Measurements from ENCODE around the gene GRHPR.

GRHPR gene

DNA sequence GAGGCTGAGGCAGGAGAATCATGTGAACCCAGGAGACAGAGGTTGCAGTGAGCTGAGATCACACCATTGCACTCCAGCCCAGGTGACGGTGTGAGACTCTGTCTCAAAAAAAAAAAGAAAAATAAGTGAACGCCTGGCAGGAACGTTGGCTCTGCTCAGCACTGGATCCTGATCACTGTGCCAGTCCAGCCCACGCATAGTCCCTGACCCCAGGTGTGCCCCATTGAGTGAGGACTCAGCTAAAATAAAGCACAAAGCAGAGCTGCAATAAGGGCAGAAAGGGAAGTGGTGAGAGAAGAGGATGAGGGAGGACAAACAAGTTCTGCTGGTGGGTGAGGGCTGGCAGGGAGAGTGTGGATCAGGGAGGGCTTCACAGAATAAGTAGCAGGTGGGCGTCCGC is 4.3 kb downstream of the GRHPR start:
- H3K9me3 ChIP-seq (ENCODE audit: control insufficient read depth, insufficient read depth, low read length), result no peaks in the 10 kb centered on the region
- H3K4me3 ChIP-seq (ENCODE audit: low read depth, low read length), result no peak overlapping the region
- no peak overlapping the region for H3K9ac ChIP-seq (ENCODE audit: low read depth, low read length)
- H3K36me3 ChIP-seq (ENCODE audit: control insufficient read depth, insufficient read depth, low read length), result peaks cover 55% of the 10 kb centered on the region
- H3K4me1 ChIP-seq (ENCODE audit: control insufficient read depth, insufficient read depth, low read length), result peaks cover 5% of the 10 kb centered on the region
- no peaks in the 10 kb centered on the region for H3K27me3 ChIP-seq (ENCODE audit: control insufficient read depth, insufficient read depth, low read length)

- H3K9ac ChIP-seq (ENCODE audit: low read depth, low read length), result no peak overlapping the region
- no peak overlapping the region for H3K4me3 ChIP-seq (ENCODE audit: low read depth, low read length)
- no peaks in the 10 kb centered on the region for H3K27me3 ChIP-seq (ENCODE audit: control insufficient read depth, insufficient read depth, low read length)
- H3K9me3 ChIP-seq (ENCODE audit: control insufficient read depth, insufficient read depth, low read length), result no peaks in the 10 kb centered on the region
- peaks cover 58% of the 10 kb centered on the region for H3K36me3 ChIP-seq (ENCODE audit: control insufficient read depth, insufficient read depth, low read length)
- H3K4me1 ChIP-seq (ENCODE audit: control insufficient read depth, insufficient read depth, low read length), result peaks cover 6% of the 10 kb centered on the region
These were observed 5.8 kb downstream of the GRHPR start for GRCh38 chr9:37428345-37428744.

GRCh38 chr9:37429441-37430285 is 7.2 kb downstream of the GRHPR start:
- no peaks in the 10 kb centered on the region for H3K9me3 ChIP-seq (ENCODE audit: control insufficient read depth, insufficient read depth, low read length)
- no peak overlapping the region for H3K4me3 ChIP-seq (ENCODE audit: low read depth, low read length)
- no peak overlapping the region for H3K9ac ChIP-seq (ENCODE audit: low read depth, low read length)
- H3K4me1 ChIP-seq (ENCODE audit: control insufficient read depth, insufficient read depth, low read length), result peaks cover 13% of the 10 kb centered on the region
- no peaks in the 10 kb centered on the region for H3K27me3 ChIP-seq (ENCODE audit: control insufficient read depth, insufficient read depth, low read length)
- H3K36me3 ChIP-seq (ENCODE audit: control insufficient read depth, insufficient read depth, low read length), result peaks cover 55% of the 10 kb centered on the region

GRCh38 chr9:37430841-37431597 is 8.5 kb downstream of the GRHPR start:
- no peak overlapping the region for H3K9ac ChIP-seq (ENCODE audit: low read depth, low read length)
- H3K36me3 ChIP-seq (ENCODE audit: control insufficient read depth, insufficient read depth, low read length), result peaks cover 47% of the 10 kb centered on the region
- peaks cover 13% of the 10 kb centered on the region for H3K4me1 ChIP-seq (ENCODE audit: control insufficient read depth, insufficient read depth, low read length)
- H3K9me3 ChIP-seq (ENCODE audit: control insufficient read depth, insufficient read depth, low read length), result no peaks in the 10 kb centered on the region
- no peaks in the 10 kb centered on the region for H3K27me3 ChIP-seq (ENCODE audit: control insufficient read depth, insufficient read depth, low read length)
- H3K4me3 ChIP-seq (ENCODE audit: low read depth, low read length), result no peak overlapping the region

DNA sequence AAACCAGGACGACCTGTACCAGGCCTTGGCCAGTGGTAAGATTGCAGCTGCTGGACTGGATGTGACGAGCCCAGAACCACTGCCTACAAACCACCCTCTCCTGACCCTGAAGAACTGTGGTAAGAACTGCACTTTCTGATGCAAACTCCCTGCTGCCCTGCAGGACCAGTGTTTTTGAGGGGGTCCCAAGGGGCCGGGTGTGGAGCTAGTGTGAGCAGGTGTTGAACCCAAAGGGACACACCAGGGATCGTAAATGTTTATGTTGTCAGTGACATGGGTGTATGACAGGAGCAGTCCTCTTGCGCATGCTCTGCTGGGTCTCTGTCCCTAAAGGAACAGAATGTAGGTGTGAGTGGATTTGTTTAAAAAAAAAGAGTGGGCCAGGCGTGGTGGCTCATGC is 9.5 kb downstream of the GRHPR start:
- Histone ChIP-seq H3K4me1 (ENCODE audit: control insufficient read depth, insufficient read depth, low read length) (peaks cover 13% of the 10 kb centered on the region), H3K9ac (ENCODE audit: low read depth, low read length) (no peak overlapping the region), H3K9me3 (ENCODE audit: control insufficient read depth, insufficient read depth, low read length) (no peaks in the 10 kb centered on the region), H3K4me3 (ENCODE audit: low read depth, low read length) (no peak overlapping the region), H3K27me3 (ENCODE audit: control insufficient read depth, insufficient read depth, low read length) (no peaks in the 10 kb centered on the region), H3K36me3 (ENCODE audit: control insufficient read depth, insufficient read depth, low read length) (peaks cover 49% of the 10 kb centered on the region)

- Histone ChIP-seq H3K36me3 (ENCODE audit: control insufficient read depth, insufficient read depth, low read length) (peaks cover 47% of the 10 kb centered on the region), H3K9me3 (ENCODE audit: control insufficient read depth, insufficient read depth, low read length) (no peaks in the 10 kb centered on the region), H3K9ac (ENCODE audit: low read depth, low read length) (no peak overlapping the region), H3K4me1 (ENCODE audit: control insufficient read depth, insufficient read depth, low read length) (peaks cover 13% of the 10 kb centered on the region), H3K27me3 (ENCODE audit: control insufficient read depth, insufficient read depth, low read length) (no peaks in the 10 kb centered on the region), H3K4me3 (ENCODE audit: low read depth, low read length) (peak overlapping the region; percentile 20)
These were observed 11.4 kb downstream of the GRHPR start for GRCh38 chr9:37433867-37434371.

- Histone ChIP-seq H3K27me3 (ENCODE audit: control insufficient read depth, insufficient read depth, low read length) (no peaks in the 10 kb centered on the region), H3K4me1 (ENCODE audit: control insufficient read depth, insufficient read depth, low read length) (peaks cover 13% of the 10 kb centered on the region), H3K9ac (ENCODE audit: low read depth, low read length) (no peak overlapping the region), H3K9me3 (ENCODE audit: control insufficient read depth, insufficient read depth, low read length) (no peaks in the 10 kb centered on the region), H3K4me3 (ENCODE audit: low read depth, low read length) (no peak overlapping the region), H3K36me3 (ENCODE audit: control insufficient read depth, insufficient read depth, low read length) (peaks cover 36% of the 10 kb centered on the region)
These were observed 14.0 kb downstream of the GRHPR start for GRCh38 chr9:37436540-37436939.

DNA sequence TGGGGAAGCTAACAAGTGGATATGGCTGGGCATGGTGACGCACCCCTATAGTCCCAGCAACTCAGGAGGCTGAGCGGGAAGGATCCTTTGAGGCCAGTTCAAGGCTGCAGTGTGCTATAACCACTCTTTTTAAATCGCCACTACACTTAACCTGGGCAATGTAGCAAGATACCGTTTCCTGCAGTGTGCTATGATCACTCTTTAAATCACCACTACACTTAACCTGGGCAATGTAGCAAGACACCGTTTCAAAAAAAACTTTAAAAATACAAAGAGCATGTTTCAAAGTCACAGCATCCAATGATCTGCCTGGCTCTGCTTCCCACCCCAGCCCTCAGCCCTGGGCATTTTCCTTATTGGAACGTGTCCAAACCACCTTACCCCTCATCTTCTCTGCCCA is 14.5 kb downstream of the GRHPR start:
- H3K4me1 ChIP-seq (ENCODE audit: control insufficient read depth, insufficient read depth, low read length), result peaks cover 13% of the 10 kb centered on the region
- H3K36me3 ChIP-seq (ENCODE audit: control insufficient read depth, insufficient read depth, low read length), result peaks cover 36% of the 10 kb centered on the region
- no peak overlapping the region for H3K4me3 ChIP-seq (ENCODE audit: low read depth, low read length)
- H3K9ac ChIP-seq (ENCODE audit: low read depth, low read length), result no peak overlapping the region
- no peaks in the 10 kb centered on the region for H3K9me3 ChIP-seq (ENCODE audit: control insufficient read depth, insufficient read depth, low read length)
- H3K27me3 ChIP-seq (ENCODE audit: control insufficient read depth, insufficient read depth, low read length), result no peaks in the 10 kb centered on the region

DNA sequence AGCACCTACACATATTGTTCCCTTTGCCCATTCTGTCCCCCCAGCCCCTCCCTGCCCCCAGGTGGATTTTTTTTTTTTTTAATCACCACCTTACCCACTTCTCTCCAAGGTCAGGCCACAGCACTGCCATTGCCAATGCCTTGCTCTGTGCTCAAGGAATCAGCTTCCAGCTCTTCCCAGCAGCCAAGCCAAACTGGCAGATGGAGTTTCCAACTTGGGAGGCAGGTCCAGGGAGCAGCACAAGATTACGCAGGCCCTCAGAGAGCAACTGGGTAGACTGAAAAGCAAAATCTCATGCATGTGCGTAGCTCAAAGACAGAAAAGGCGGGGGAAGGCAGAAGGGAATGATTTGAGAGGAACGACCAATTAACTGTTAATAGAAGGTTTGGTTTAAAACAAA is 15.1 kb downstream of the GRHPR start:
- H3K9me3 ChIP-seq (ENCODE audit: control insufficient read depth, insufficient read depth, low read length), result no peaks in the 10 kb centered on the region
- no peaks in the 10 kb centered on the region for H3K27me3 ChIP-seq (ENCODE audit: control insufficient read depth, insufficient read depth, low read length)
- H3K4me1 ChIP-seq (ENCODE audit: control insufficient read depth, insufficient read depth, low read length), result peaks cover 13% of the 10 kb centered on the region
- H3K36me3 ChIP-seq (ENCODE audit: control insufficient read depth, insufficient read depth, low read length), result peaks cover 36% of the 10 kb centered on the region
- no peak overlapping the region for H3K4me3 ChIP-seq (ENCODE audit: low read depth, low read length)
- no peak overlapping the region for H3K9ac ChIP-seq (ENCODE audit: low read depth, low read length)

GRCh38 chr9:37438359-37438758 is 15.9 kb downstream of the GRHPR start:
- H3K4me3 ChIP-seq (ENCODE audit: low read depth, low read length), result no peak overlapping the region
- H3K36me3 ChIP-seq (ENCODE audit: control insufficient read depth, insufficient read depth, low read length), result peaks cover 33% of the 10 kb centered on the region
- no peak overlapping the region for H3K9ac ChIP-seq (ENCODE audit: low read depth, low read length)
- H3K27me3 ChIP-seq (ENCODE audit: control insufficient read depth, insufficient read depth, low read length), result no peaks in the 10 kb centered on the region
- no peaks in the 10 kb centered on the region for H3K9me3 ChIP-seq (ENCODE audit: control insufficient read depth, insufficient read depth, low read length)
- H3K4me1 ChIP-seq (ENCODE audit: control insufficient read depth, insufficient read depth, low read length), result peaks cover 12% of the 10 kb centered on the region

- Histone ChIP-seq H3K9ac (ENCODE audit: low read depth, low read length) (no peak overlapping the region), H3K9me3 (ENCODE audit: control insufficient read depth, insufficient read depth, low read length) (no peaks in the 10 kb centered on the region), H3K4me1 (ENCODE audit: control insufficient read depth, insufficient read depth, low read length) (no peaks in the 10 kb centered on the region), H3K36me3 (ENCODE audit: control insufficient read depth, insufficient read depth, low read length) (peaks cover 29% of the 10 kb centered on the region), H3K27me3 (ENCODE audit: control insufficient read depth, insufficient read depth, low read length) (no peaks in the 10 kb centered on the region), H3K4me3 (ENCODE audit: low read depth, low read length) (no peak overlapping the region)
These were observed 19.4 kb downstream of the GRHPR start for GRCh38 chr9:37441776-37442370.

Measured in iPS-15b (cell line).